ENCODE data around the gene IL4I1. TPM values are rescaled to one million over a fixed set of nuclear protein-coding genes. Genes with fewer than 3 reads are reported as not detected.

Gene IL4I1
- total RNA-seq, 1 experiment from 2014 or later = 0.61 TPM

DNA sequence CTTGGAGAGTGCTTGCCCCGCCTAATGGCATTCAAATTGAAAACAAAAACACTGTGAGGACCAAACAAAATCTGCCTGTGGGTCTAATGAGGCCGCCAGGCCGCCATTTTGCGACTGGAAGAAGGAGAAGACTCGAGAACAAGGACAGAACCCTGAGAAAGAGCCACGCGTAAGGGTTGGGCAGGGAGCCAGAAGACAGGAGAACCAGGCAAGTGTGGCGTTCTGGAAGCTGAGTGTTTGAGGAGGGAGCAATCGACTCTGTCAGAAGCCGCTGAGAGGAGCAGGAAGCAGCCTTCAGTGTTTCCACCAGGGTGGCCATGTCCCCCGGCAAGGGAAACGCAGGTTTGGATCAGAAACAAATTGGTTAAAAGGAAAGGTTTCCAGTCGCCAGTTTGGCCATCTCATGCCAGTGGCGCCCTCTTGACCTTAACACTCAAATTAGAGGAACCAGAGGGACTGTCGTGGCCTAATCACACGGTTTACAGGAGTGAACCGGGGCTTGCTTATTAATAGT, 55.9 kb downstream of the IL4I1 start:
- peaks cover 6 to 43% (median 40%) of the 10 kb centered on the region in 3 experiments for H3K36me3 Mint-ChIP-seq (ENCODE audit: insufficient read depth in 1 of 3, low read depth in 3 of 3)
- H3T11ph ChIP-seq (ENCODE audit: low read length) = no peak overlapping the region
- no peak overlapping the region for H2AFZ ChIP-seq (ENCODE audit: low read length)
- TF ChIP-seq, protein P1, sequence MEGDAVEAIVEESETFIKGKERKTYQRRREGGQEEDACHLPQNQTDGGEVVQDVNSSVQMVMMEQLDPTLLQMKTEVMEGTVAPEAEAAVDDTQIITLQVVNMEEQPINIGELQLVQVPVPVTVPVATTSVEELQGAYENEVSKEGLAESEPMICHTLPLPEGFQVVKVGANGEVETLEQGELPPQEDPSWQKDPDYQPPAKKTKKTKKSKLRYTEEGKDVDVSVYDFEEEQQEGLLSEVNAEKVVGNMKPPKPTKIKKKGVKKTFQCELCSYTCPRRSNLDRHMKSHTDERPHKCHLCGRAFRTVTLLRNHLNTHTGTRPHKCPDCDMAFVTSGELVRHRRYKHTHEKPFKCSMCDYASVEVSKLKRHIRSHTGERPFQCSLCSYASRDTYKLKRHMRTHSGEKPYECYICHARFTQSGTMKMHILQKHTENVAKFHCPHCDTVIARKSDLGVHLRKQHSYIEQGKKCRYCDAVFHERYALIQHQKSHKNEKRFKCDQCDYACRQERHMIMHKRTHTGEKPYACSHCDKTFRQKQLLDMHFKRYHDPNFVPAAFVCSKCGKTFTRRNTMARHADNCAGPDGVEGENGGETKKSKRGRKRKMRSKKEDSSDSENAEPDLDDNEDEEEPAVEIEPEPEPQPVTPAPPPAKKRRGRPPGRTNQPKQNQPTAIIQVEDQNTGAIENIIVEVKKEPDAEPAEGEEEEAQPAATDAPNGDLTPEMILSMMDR (conservative IDR thresholded peaks at IDR 0.05) = no peak
- no CpG with 5 or more reads among the region's 17 CpGs for WGBS (ENCODE audit: extremely low coverage, insufficient read length, low lambda C conversion rate)
- H3K4me1 Mint-ChIP-seq = peaks cover 0 to 5% of the 10 kb centered on the region in 2 experiments; a peak in 2 of 4 replicates
- no peak overlapping the region for H2BK5ac ChIP-seq (ENCODE audit: insufficient read length, low read length)
- H3K4me2 ChIP-seq (ENCODE audit: insufficient read depth, insufficient read length, low read length) = no peak overlapping the region
- no peaks in the 10 kb centered on the region for H4K20me1 ChIP-seq (ENCODE audit: control insufficient read depth, insufficient read depth, insufficient read length)
- H3K27ac Mint-ChIP-seq = peak overlapping the region; percentile 17 to 49 (median 42); a peak in 4 of 7 replicates
- H3K23me2 ChIP-seq (ENCODE audit: insufficient read length, low read depth, low read length, poor library complexity, severe bottlenecking) = no peaks in the 10 kb centered on the region
- peaks cover 1% of the 10 kb centered on the region; the same call in 1 of the 2 replicates for H3K27me3 Mint-ChIP-seq (ENCODE audit: low read depth)
- H3K79me2 ChIP-seq (ENCODE audit: insufficient read depth, low read length) = no peaks in the 10 kb centered on the region
- no peak overlapping the region for H2BK12ac ChIP-seq (ENCODE audit: insufficient read length, low read depth, low read length)
- H2BK15ac ChIP-seq (ENCODE audit: low read depth, low read length) = no peak overlapping the region
- H3K14ac ChIP-seq (ENCODE audit: insufficient read depth, low read length) = no peak overlapping the region
- H3K18ac ChIP-seq (ENCODE audit: insufficient read length, low read depth, low read length) = no peak overlapping the region
- H2BK120ac ChIP-seq (ENCODE audit: low read depth, low read length, poor library complexity, severe bottlenecking) = no peak overlapping the region
- no peaks in the 10 kb centered on the region for H3K79me1 ChIP-seq (ENCODE audit: insufficient read depth, low read depth, low read length, poor library complexity, severe bottlenecking)
- no peak overlapping the region for H2AK5ac ChIP-seq (ENCODE audit: insufficient read length, low read length)
- no peak overlapping the region for H4K5ac ChIP-seq (ENCODE audit: insufficient read length, low read depth, low read length)
- DNase-seq = no peak
- no peaks in the 10 kb centered on the region for H3K4me1 ChIP-seq (ENCODE audit: insufficient read depth, low read length)
- H3K4me3 Mint-ChIP-seq = no peak overlapping the region
- no peaks in the 10 kb centered on the region for H3K27me3 ChIP-seq (ENCODE audit: insufficient read depth, low read length)
- no peak overlapping the region for H3K56ac ChIP-seq (ENCODE audit: insufficient read length, low read depth, low read length)
- H3K9me3 ChIP-seq (ENCODE audit: control insufficient read depth, low read depth, low read length) = no peaks in the 10 kb centered on the region
- no peak overlapping the region for H3K27ac ChIP-seq (ENCODE audit: insufficient read length, low read depth, low read length)
- H3K9me3 Mint-ChIP-seq = no peaks in the 10 kb centered on the region
- H3K9ac ChIP-seq (ENCODE audit: extremely low read depth, insufficient read length, low read length) = no peak overlapping the region
- no peak overlapping the region for H3K23ac ChIP-seq (ENCODE audit: insufficient read length, low read depth, low read length)
- H4K91ac ChIP-seq (ENCODE audit: insufficient read length, low read depth, low read length) = no peak overlapping the region
- no peak overlapping the region for H2BK20ac ChIP-seq (ENCODE audit: low read depth, low read length, poor library complexity, severe bottlenecking)
- H3K4ac ChIP-seq (ENCODE audit: low read depth, low read length) = no peak overlapping the region
- no peak overlapping the region for H4K8ac ChIP-seq (replicated peaks; ENCODE audit: insufficient read length, low read depth, low read length)

All from H9 (cell line).